Measurements from ENCODE around the gene ADRA1B.

Gene ADRA1B

GRCh38 chr5:159888860-159889259 is 27.4 kb upstream of the ADRA1B start:
- in situ Hi-C loops (cut with HindIII; ENCODE audit: low sequenced_read_pairs), result no loop called here
- H3K4me3 ChIP-seq (ENCODE audit: low read depth, low read length), result no peak overlapping the region
- no peak for TF ChIP-seq CTCF (IDR thresholded peaks at IDR 0.05; ENCODE audit: low read depth, low read length, missing control alignments)
- no peak for DNase-seq (ENCODE audit: low read depth)

- H3K4me3 ChIP-seq (ENCODE audit: low read depth, low read length), result no peak overlapping the region
- no peak for DNase-seq (ENCODE audit: low read depth)
- in situ Hi-C loops (cut with HindIII; ENCODE audit: low sequenced_read_pairs), result no loop called here
- TF ChIP-seq CTCF (IDR thresholded peaks at IDR 0.05; ENCODE audit: low read depth, low read length, missing control alignments), result no peak
These were observed 26.1 kb upstream of the ADRA1B start for GRCh38 chr5:159890141-159890540.

GRCh38 chr5:159891371-159891770 is 24.9 kb upstream of the ADRA1B start:
- TF ChIP-seq CTCF (IDR thresholded peaks at IDR 0.05; ENCODE audit: low read depth, low read length, missing control alignments), result no peak
- DNase-seq (ENCODE audit: low read depth), result no peak
- H3K4me3 ChIP-seq (ENCODE audit: low read depth, low read length), result no peak overlapping the region
- in situ Hi-C loops (cut with HindIII; ENCODE audit: low sequenced_read_pairs), result no loop called here

GRCh38 chr5:159893040-159893695 is 23.1 kb upstream of the ADRA1B start:
- in situ Hi-C loops (cut with HindIII; ENCODE audit: low sequenced_read_pairs), result no loop called here
- no peak for TF ChIP-seq CTCF (IDR thresholded peaks at IDR 0.05; ENCODE audit: low read depth, low read length, missing control alignments)
- no peak for DNase-seq (ENCODE audit: low read depth)
- no peak overlapping the region for H3K4me3 ChIP-seq (ENCODE audit: low read depth, low read length)

- in situ Hi-C loops (cut with HindIII; ENCODE audit: low sequenced_read_pairs), result no loop called here
- no peak for DNase-seq (ENCODE audit: low read depth)
- no peak for TF ChIP-seq CTCF (IDR thresholded peaks at IDR 0.05; ENCODE audit: low read depth, low read length, missing control alignments)
- no peak overlapping the region for H3K4me3 ChIP-seq (ENCODE audit: low read depth, low read length)
These were observed 22.0 kb upstream of the ADRA1B start for GRCh38 chr5:159894149-159894720.

- TF ChIP-seq CTCF (IDR thresholded peaks at IDR 0.05; ENCODE audit: low read depth, low read length, missing control alignments), result no peak
- H3K4me3 ChIP-seq (ENCODE audit: low read depth, low read length), result no peak overlapping the region
- DNase-seq (ENCODE audit: low read depth), result no peak
- in situ Hi-C loops (cut with HindIII; ENCODE audit: low sequenced_read_pairs), result no loop called here
These were observed 18.4 kb upstream of the ADRA1B start for GRCh38 chr5:159897786-159898393.

Measured in astrocyte of the cerebellum (primary cell).